Left ventricle myocardium inferior (tissue), 1 donor: ENCODE results near the gene GSDMA. TPM values are rescaled to one million over a fixed set of nuclear protein-coding genes. Genes with fewer than 3 reads are reported as not detected.

Source experiments
- DNase-seq: peaks from one replicate; pipeline ENCODE4 v3.0.0-alpha.2; 2020
- H3K27ac ChIP-seq: fragments of 200-600 bp; replicated peaks from 2 replicates; pipeline ENCODE4 v1.8.0; 2021
- H3K27me3 ChIP-seq: fragments of 200-600 bp; 2 replicates; pipeline ENCODE4 v1.8.0; 2021; ENCODE audit warnings: low read depth
- H3K36me3 ChIP-seq: fragments of 200-600 bp; 2 replicates; pipeline ENCODE4 v1.8.0; 2021
- H3K4me1 ChIP-seq: fragments of 200-600 bp; 2 replicates; pipeline ENCODE4 v1.8.0; 2021
- H3K4me3 ChIP-seq: fragments of 200-600 bp; 2 replicates; pipeline ENCODE4 v1.8.0; 2021; ENCODE audit warnings: mild to moderate bottlenecking, moderate library complexity
- H3K9me3 ChIP-seq: fragments of 200-600 bp; replicated peaks from 2 replicates; pipeline ENCODE4 v1.8.0; 2021
- intact Hi-C: fragments of 100-400 bp; cut with micrococcal nuclease; formaldehyde crosslinking; loops from one replicate; pipeline ENCODE4 v1.11.0; 2022
- long read RNA-seq: library from polyadenylated mRNA; unstranded; transcript quantifications from one replicate; pipeline ENCODE4 v2.0.0, GENCODE V29; 2021
- total RNA-seq: library from RNA; stranded (reverse); fragmentation: NEBNext Ultra II Directional; extraction: Animal tissue kit (Norgen Biotek cat#: 25700); gene quantifications from one replicate; pipeline ENCODE4 v1.2.1, GENCODE V29; 2021
- TF ChIP-seq, protein P1 (sequence below): fragments of 200-600 bp; IDR thresholded peaks from 2 replicates; pipeline ENCODE4 v1.8.0; 2021; ENCODE audit warnings: antibody characterized with exemption, mild to moderate bottlenecking, borderline replicate concordance
- donor health status: DM: no; HTN: yes; CAD: no; lungs with severe emphysema.

Gene GSDMA, protein sequence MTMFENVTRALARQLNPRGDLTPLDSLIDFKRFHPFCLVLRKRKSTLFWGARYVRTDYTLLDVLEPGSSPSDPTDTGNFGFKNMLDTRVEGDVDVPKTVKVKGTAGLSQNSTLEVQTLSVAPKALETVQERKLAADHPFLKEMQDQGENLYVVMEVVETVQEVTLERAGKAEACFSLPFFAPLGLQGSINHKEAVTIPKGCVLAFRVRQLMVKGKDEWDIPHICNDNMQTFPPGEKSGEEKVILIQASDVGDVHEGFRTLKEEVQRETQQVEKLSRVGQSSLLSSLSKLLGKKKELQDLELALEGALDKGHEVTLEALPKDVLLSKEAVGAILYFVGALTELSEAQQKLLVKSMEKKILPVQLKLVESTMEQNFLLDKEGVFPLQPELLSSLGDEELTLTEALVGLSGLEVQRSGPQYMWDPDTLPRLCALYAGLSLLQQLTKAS
- 0.66 TPM for total RNA-seq
- long read RNA-seq, result 0 reads

DNA sequence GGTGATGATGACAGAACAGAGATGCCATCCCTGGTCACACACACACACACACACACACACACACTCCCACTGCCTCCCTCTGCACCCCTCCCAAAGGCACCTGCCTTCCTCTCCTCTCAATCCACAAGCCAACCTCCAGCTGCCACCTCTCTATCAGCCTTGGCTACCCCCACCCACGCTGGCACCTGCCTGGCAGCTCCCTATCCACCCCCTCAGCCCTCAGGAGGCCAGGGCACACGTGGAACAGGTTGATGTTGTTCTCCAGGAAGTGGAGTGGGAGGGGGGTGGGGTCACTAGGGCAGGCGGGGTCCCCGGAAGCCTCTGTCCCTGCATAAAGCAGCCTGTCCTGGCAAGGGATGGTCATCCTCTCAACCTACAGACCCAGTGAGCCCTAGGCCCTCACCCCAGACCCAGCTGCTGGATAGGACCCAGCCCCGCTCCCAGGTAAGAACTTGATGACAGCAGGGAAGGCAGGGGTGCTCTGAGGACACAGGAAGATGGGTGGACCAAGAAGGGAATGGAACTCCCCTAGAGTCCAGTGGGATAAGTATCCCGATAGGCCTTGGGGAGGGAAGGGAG is at the start of gene GSDMA:
GSDMA (plus strand) TSS at position 363 of the 579 bp plus-strand sequence. CDS start 2,684 bp downstream, outside the sequence.
- Histone ChIP-seq H3K27me3 (peaks cover 40% of the 10 kb centered on the region), H3K36me3 (no peaks in the 10 kb centered on the region), H3K9me3 (no peaks in the 10 kb centered on the region), H3K4me3 (no peak within 1 kb of the TSS), H3K27ac (no peak within 1 kb of the TSS), H3K4me1 (peaks cover 3% of the 10 kb centered on the region)
- intact Hi-C loops, result no loop called here
- TF ChIP-seq, protein P1, sequence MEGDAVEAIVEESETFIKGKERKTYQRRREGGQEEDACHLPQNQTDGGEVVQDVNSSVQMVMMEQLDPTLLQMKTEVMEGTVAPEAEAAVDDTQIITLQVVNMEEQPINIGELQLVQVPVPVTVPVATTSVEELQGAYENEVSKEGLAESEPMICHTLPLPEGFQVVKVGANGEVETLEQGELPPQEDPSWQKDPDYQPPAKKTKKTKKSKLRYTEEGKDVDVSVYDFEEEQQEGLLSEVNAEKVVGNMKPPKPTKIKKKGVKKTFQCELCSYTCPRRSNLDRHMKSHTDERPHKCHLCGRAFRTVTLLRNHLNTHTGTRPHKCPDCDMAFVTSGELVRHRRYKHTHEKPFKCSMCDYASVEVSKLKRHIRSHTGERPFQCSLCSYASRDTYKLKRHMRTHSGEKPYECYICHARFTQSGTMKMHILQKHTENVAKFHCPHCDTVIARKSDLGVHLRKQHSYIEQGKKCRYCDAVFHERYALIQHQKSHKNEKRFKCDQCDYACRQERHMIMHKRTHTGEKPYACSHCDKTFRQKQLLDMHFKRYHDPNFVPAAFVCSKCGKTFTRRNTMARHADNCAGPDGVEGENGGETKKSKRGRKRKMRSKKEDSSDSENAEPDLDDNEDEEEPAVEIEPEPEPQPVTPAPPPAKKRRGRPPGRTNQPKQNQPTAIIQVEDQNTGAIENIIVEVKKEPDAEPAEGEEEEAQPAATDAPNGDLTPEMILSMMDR, result no peak
- DNase-seq, result no peak

- no peak for DNase-seq
- TF ChIP-seq, protein P1, result no peak
- Histone ChIP-seq H3K27me3 (no peaks in the 10 kb centered on the region), H3K4me3 (no peak overlapping the region), H3K36me3 (peaks cover 8% of the 10 kb centered on the region), H3K4me1 (no peaks in the 10 kb centered on the region), H3K27ac (no peak overlapping the region), H3K9me3 (no peaks in the 10 kb centered on the region)
- intact Hi-C loops, result no loop called here
These were observed 48.8 kb upstream of the GSDMA start for GRCh38 chr17:39913989-39914388.

- Histone ChIP-seq H3K27ac (no peak overlapping the region), H3K4me1 (no peaks in the 10 kb centered on the region), H3K4me3 (no peak overlapping the region), H3K36me3 (peaks cover 11% of the 10 kb centered on the region), H3K9me3 (no peaks in the 10 kb centered on the region), H3K27me3 (no peaks in the 10 kb centered on the region)
- intact Hi-C loops, result no loop called here
- no peak for DNase-seq
- TF ChIP-seq, protein P1, result no peak
These were observed 47.2 kb upstream of the GSDMA start for GRCh38 chr17:39915559-39915958.

- no peaks in the 10 kb centered on the region for H3K4me1 ChIP-seq
- H3K27me3 ChIP-seq, result no peaks in the 10 kb centered on the region
- DNase-seq, result no peak
- peaks cover 24% of the 10 kb centered on the region for H3K36me3 ChIP-seq
- no peak overlapping the region for H3K4me3 ChIP-seq
- H3K9me3 ChIP-seq, result no peaks in the 10 kb centered on the region
- TF ChIP-seq, protein P1, result peak; percentile 24
- no peak overlapping the region for H3K27ac ChIP-seq
- intact Hi-C loops, result no loop called here
These were observed 45.9 kb upstream of the GSDMA start for GRCh38 chr17:39916918-39917317.

DNA sequence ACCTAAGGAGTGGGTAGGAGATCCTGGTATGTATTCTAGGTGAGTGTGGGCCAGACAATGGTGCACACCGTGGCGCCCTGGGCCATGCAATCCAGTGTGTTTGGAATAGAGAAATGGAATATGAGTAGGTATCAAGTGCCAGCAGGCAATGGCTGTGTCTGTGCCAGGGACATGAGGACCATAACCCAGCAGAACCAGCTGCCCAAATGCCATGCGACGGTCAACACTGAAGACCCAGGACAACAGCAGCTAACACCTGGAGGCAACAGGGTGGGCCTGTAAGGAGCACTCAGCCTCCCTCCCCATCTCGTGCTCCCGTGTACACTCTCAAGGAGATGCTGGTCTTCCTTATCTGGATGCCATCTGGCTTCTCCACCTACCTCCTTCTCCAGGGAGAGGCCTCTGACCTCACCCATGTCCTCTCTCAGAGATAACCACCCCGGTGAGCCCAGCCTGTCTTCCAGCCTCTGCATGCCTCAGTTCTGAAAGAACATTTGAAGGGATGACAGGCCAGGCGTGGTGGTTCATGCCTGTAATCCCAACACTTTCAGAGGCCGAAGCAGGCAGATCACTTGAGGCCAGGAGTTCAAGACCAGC is 43.6 kb upstream of the GSDMA start:
- Histone ChIP-seq H3K4me1 (peaks cover 20% of the 10 kb centered on the region), H3K9me3 (no peaks in the 10 kb centered on the region), H3K27ac (no peak overlapping the region), H3K36me3 (peaks cover 46% of the 10 kb centered on the region), H3K4me3 (no peak overlapping the region), H3K27me3 (no peaks in the 10 kb centered on the region)
- TF ChIP-seq, protein P1, result no peak
- DNase-seq, result no peak
- intact Hi-C loops, result no loop called here
